Smooth muscle cell (in vitro differentiated cells): ENCODE results near the gene TSPAN10. TPM values are rescaled to one million over a fixed set of nuclear protein-coding genes. Genes with fewer than 3 reads are reported as not detected.

Source experiments
- DNase-seq: peaks from one replicate; lab custom pipeline; 2025; ENCODE audit not compliant: unreplicated experiment; lab: John Stamatoyannopoulos, UW
- H2AFZ ChIP-seq: fragments of 200-600 bp; sonication (generic); 2 replicates; pipeline ENCODE4 v1.6.0; 2016; ENCODE audit warnings: antibody characterized with exemption, low read depth, mild to moderate bottlenecking
- H3F3A ChIP-seq: fragments of 200-600 bp; sonication (generic); 2 replicates; pipeline ENCODE4 v1.6.0; 2017; ENCODE audit warnings: antibody characterized with exemption, low read depth
- H3K27ac ChIP-seq: fragments of 200-600 bp; sonication (generic); 2 replicates; pipeline ENCODE4 v1.5.1; 2016; ENCODE audit warnings: low read depth, mild to moderate bottlenecking
- H3K27me3 ChIP-seq: fragments of 200-600 bp; sonication (generic); 2 replicates; pipeline ENCODE4 v1.6.1; 2016; ENCODE audit warnings: low read depth, mild to moderate bottlenecking
- H3K36me3 ChIP-seq: fragments of 200-600 bp; sonication (generic); 2 replicates; pipeline ENCODE4 v1.5.1; 2016; ENCODE audit warnings: low read depth
- H3K4me1 ChIP-seq: fragments of 200-600 bp; sonication (generic); 2 replicates; pipeline ENCODE4 v1.5.1; 2016; ENCODE audit warnings: low read depth
- H3K4me2 ChIP-seq: fragments of 200-600 bp; sonication (generic); 2 replicates; pipeline ENCODE4 v1.6.0; 2016; ENCODE audit warnings: mild to moderate bottlenecking
- H3K4me3 ChIP-seq: fragments of 200-600 bp; sonication (generic); 2 replicates; pipeline ENCODE4 v1.5.1; 2016; ENCODE audit warnings: mild to moderate bottlenecking
- H3K79me2 ChIP-seq: fragments of 200-600 bp; sonication (generic); 2 replicates; pipeline ENCODE4 v1.6.0; 2016; ENCODE audit warnings: low read depth, mild to moderate bottlenecking
- H3K9ac ChIP-seq: fragments of 200-600 bp; sonication (generic); 2 replicates; pipeline ENCODE4 v1.6.0; 2016; ENCODE audit warnings: low read depth
- H3K9me3 ChIP-seq: fragments of 200-600 bp; sonication (generic); replicated peaks from 2 replicates; pipeline ENCODE4 v1.5.1; 2016; ENCODE audit warnings: low read depth
- H4K20me1 ChIP-seq: fragments of 200-600 bp; sonication (generic); 2 replicates; pipeline ENCODE4 v1.6.0; 2016; ENCODE audit warnings: low read depth
- WGBS: methylation state at CpG from one replicate; pipeline ENCODE4 v1.1.7; 2016; ENCODE audit warnings: low lambda C conversion rate; 5-methylcytosine and 5-hydroxymethylcytosine counted together
- polyA plus RNA-seq: library from polyadenylated mRNA; unstranded; fragments of >200 nt; fragmentation: Nextera tagmentation; extraction: Ambion mirVana; gene quantifications from 2 replicates; pipeline ENCODE4 v1.2.1, GENCODE V29; 2016
- total RNA-seq: library from RNA; depleted of rRNA; stranded (reverse); fragments of >200 nt; gene quantifications from 2 replicates; pipeline ENCODE4 v1.2.3, GENCODE V29; 2014
- TF ChIP-seq, protein P1 (sequence below): fragments of 200-600 bp; sonication (generic); IDR thresholded peaks from 2 replicates; pipeline ENCODE4 v1.5.1; 2017; ENCODE audit warnings: borderline replicate concordance, mild to moderate bottlenecking, antibody characterized with exemption; ENCODE audit not compliant: insufficient read depth, poor library complexity, severe bottlenecking

The TSPAN10 gene
- total and polyA plus RNA-seq, 2 experiments from 2014 or later, result 0.67 to 1.2 TPM

- H3K79me2 ChIP-seq, result peaks cover 88% of the 10 kb centered on the region
- H4K20me1 ChIP-seq, result peaks cover 55% of the 10 kb centered on the region
- peak overlapping the region; percentile 95 for H3K4me2 ChIP-seq
- no peaks in the 10 kb centered on the region for H3K36me3 ChIP-seq
- 16% methylated on average over 16 of the region's 16 CpGs for WGBS
- H2AFZ ChIP-seq, result no peak overlapping the region
- H3K4me3 ChIP-seq, result peak overlapping the region; percentile 98
- peak overlapping the region; percentile 99 for H3K9ac ChIP-seq
- TF ChIP-seq, protein P1, sequence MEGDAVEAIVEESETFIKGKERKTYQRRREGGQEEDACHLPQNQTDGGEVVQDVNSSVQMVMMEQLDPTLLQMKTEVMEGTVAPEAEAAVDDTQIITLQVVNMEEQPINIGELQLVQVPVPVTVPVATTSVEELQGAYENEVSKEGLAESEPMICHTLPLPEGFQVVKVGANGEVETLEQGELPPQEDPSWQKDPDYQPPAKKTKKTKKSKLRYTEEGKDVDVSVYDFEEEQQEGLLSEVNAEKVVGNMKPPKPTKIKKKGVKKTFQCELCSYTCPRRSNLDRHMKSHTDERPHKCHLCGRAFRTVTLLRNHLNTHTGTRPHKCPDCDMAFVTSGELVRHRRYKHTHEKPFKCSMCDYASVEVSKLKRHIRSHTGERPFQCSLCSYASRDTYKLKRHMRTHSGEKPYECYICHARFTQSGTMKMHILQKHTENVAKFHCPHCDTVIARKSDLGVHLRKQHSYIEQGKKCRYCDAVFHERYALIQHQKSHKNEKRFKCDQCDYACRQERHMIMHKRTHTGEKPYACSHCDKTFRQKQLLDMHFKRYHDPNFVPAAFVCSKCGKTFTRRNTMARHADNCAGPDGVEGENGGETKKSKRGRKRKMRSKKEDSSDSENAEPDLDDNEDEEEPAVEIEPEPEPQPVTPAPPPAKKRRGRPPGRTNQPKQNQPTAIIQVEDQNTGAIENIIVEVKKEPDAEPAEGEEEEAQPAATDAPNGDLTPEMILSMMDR, result no peak
- peak overlapping the region; percentile 98 for H3K27ac ChIP-seq
- no peaks in the 10 kb centered on the region for H3K27me3 ChIP-seq
- H3K4me1 ChIP-seq, result peaks cover 18% of the 10 kb centered on the region
- DNase-seq, result no peak
- no peaks in the 10 kb centered on the region for H3F3A ChIP-seq
- H3K9me3 ChIP-seq, result no peaks in the 10 kb centered on the region
These were observed 47.5 kb downstream of the TSPAN10 start for GRCh38 chr17:81684442-81684911.

GRCh38 chr17:81685108-81685507 lies 48.1 kb downstream of the TSPAN10 start:
- Histone ChIP-seq H3K4me3 (peak overlapping the region; percentile 98), H2AFZ (no peak overlapping the region), H4K20me1 (peaks cover 61% of the 10 kb centered on the region), H3K4me1 (peaks cover 18% of the 10 kb centered on the region), H3K9ac (peak overlapping the region; percentile 99), H3K4me2 (peak overlapping the region; percentile 95), H3F3A (no peaks in the 10 kb centered on the region), H3K9me3 (no peaks in the 10 kb centered on the region), H3K36me3 (no peaks in the 10 kb centered on the region), H3K79me2 (peaks cover 88% of the 10 kb centered on the region), H3K27me3 (no peaks in the 10 kb centered on the region), H3K27ac (peak overlapping the region; percentile 98)
- WGBS, result 47% methylated on average over 12 of the region's 12 CpGs
- TF ChIP-seq, protein P1, result no peak
- no peak for DNase-seq

DNA sequence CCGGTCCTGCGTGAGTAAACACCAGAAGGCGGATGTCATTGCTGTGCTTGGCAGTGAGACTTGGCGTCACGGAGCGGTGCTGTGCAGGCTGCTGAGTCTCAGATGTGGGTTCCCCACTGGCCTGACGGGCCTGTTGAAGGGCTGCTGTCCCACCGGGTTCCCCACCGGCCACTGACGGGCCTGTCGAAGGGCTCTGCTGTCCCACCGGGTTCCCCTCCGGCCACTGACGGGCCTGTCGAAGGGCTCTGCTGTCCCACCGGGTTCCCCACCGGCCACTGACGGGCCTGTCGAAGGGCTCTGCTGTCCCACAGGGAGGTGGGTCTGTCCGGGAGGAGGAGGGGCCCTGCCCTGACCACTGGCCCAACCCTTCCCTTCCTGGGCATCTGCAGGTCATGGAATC lies 49.6 kb downstream of the TSPAN10 start:
- peaks cover 75% of the 10 kb centered on the region for H4K20me1 ChIP-seq

More for the DNA sequence above, 49.6 kb downstream of the TSPAN10 start:
- Histone ChIP-seq H3K4me3 (no peak overlapping the region), H3K27me3 (no peaks in the 10 kb centered on the region), H3K9me3 (no peaks in the 10 kb centered on the region), H3K36me3 (no peaks in the 10 kb centered on the region), H3K27ac (no peak overlapping the region), H3K4me1 (peaks cover 18% of the 10 kb centered on the region), H2AFZ (no peak overlapping the region), H3F3A (no peaks in the 10 kb centered on the region), H3K79me2 (peaks cover 74% of the 10 kb centered on the region), H3K4me2 (no peak overlapping the region), H3K9ac (no peak overlapping the region)
- no peak for DNase-seq
- TF ChIP-seq, protein P1, result no peak
- WGBS, result 97% methylated on average over 20 of the region's 20 CpGs
